GM10266 (cell line): ENCODE measurements around the gene PRRC2B.

Source experiments
- DNase-seq: peaks from one replicate; pipeline ENCODE4 v3.0.0; 2012; ENCODE audit errors: extremely low spot score
- TF ChIP-seq, protein P1 (sequence below): IDR thresholded peaks from 2 replicates; pipeline ENCODE4 v1.5.1; 2012; ENCODE audit warnings: mild to moderate bottlenecking, low read depth; ENCODE audit not compliant: control insufficient read depth, insufficient read depth; ENCODE audit errors: missing control alignments

Gene PRRC2B

DNA sequence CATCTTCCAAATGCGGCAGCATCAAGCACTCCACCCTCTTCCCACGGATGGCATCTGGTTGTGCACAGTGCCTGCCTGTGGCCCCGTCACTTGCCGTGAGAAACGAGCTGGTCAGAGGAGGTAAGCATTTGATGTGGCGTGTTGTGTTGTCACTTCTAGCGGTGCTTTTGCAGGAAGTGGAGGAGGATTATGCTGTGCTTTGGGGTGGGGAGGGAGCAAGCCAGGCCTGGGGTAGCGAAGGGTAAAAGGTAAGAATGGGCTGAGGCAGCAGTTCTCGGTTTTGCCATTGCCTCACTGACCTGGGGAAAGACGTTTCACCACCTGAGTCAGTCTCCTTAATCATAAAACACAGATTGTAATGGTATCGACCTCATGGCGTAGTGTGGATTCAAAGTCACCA lies 106.5 kb downstream of the PRRC2B start:
- DNase-seq: no peak
- TF ChIP-seq, protein P1, sequence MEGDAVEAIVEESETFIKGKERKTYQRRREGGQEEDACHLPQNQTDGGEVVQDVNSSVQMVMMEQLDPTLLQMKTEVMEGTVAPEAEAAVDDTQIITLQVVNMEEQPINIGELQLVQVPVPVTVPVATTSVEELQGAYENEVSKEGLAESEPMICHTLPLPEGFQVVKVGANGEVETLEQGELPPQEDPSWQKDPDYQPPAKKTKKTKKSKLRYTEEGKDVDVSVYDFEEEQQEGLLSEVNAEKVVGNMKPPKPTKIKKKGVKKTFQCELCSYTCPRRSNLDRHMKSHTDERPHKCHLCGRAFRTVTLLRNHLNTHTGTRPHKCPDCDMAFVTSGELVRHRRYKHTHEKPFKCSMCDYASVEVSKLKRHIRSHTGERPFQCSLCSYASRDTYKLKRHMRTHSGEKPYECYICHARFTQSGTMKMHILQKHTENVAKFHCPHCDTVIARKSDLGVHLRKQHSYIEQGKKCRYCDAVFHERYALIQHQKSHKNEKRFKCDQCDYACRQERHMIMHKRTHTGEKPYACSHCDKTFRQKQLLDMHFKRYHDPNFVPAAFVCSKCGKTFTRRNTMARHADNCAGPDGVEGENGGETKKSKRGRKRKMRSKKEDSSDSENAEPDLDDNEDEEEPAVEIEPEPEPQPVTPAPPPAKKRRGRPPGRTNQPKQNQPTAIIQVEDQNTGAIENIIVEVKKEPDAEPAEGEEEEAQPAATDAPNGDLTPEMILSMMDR: no peak

DNA sequence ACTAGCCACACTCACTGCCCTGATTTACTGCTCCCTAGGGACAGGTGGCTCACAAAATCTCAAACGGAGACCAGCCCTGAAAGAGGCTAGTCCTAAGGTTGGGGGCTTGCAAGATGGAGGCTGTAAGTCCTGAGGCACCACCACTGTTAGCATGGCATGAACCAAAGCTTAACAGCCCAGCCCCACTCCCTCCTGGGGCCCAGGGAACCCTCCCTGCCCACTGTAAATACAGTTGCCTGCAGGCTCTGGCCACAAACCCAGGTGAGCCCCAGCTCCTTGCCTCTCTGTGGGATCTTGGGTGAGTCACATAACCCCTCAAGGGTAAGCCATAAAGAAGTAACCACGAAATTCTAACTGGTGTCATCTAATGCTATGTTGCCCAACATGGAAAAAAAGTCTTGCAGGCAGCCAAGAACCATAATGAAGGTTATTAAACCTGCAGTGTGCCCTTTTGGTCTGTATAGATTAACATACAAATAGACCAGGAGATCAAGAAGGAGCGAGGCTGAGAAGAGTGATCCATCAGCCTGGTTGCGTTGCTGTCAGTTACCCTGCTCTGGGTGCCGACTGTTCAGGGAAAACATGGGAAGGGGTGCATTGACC lies 107.2 kb downstream of the PRRC2B start:
- TF ChIP-seq, protein P1: no peak
- no peak for DNase-seq

DNA sequence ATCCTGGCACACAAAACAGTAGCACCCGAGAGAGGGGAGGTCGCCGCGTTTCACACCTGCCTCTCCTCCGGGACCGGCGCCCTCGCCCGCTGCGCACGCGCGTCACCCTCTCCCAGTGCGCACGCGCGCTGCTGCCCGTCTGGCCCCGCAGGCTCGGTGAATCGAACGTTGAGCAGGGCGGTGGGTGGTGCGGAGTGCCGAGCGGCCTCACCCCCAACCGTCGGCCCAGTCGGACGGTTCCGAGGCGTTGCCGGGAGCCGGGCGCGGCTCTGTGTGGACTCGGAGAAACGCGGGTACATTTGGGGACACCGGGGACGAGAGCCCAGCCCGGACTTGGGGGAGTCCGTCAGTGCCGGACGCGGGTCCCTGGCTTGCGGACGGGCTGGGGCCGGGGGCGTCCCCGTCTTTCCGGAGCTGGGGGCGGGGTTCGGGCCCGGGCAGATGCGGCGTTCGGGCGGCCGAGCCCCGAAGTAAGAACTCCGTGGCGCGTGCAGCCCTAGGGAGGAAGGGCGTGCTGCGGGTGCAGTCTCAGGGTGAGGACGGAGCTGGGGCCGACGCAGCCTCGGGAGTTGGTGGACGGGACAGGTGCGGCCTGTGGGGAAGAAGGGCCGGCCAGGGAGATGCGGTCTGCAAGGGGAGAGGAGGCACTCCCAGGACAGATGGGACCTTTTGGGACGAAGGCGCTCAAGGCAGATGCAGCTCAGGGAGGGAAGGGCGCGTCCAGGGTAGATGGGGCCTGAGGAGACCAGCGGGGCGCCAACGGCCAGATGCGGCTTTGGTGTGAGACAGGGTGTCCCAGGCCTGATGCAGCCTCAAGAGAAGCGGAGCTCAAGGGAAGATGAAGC lies 109.1 kb downstream of the PRRC2B start, which contains the start of gene POMT1:
POMT1 (plus strand) TSS at position 138 of the 845 bp plus-strand sequence. CDS start 1,301 bp downstream, outside the sequence.
- TF ChIP-seq, protein P1: no peak
- peak; percentile 96 for DNase-seq

DNA sequence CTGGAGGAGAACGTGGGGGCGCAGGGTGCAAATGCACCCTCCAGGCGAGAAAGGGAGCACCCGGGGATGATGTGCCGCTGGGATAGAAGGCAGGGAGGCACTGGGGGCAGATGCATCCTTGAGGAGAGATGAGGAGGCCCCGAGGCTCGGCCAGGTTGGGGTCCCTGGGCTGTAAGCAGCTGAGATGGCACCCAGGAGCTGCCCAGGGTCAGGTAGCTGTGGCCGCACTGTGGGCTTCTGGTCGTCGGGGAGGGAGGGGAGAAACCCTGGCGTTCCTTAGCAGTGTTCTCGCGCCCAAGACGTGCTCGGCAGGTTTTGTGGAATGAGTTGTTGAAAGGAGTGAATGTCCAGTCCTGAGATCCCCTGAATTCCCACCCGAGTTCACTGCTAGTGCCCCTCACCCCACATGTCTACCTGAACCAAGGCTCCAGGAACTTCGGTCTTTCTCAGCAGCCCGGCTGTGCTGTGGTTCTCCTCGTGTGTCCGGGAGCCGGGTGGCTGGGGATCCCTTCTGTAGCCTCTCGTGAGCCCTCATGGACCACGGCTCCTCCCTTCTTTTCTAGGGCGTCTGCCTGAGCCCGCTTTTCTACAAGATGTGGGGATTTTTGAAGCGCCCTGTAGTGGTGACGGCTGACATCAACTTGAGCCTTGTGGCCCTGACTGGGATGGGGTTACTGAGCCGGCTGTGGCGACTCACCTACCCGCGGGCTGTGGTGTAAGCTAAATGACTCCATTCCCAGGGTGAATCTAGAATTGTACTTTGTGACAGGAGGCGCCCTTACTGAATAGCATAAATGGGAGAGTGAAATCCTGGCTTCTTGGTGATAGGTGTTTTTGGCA lies 110.0 kb downstream of the PRRC2B start:
- TF ChIP-seq, protein P1: no peak
- DNase-seq: peak; percentile 44

DNA sequence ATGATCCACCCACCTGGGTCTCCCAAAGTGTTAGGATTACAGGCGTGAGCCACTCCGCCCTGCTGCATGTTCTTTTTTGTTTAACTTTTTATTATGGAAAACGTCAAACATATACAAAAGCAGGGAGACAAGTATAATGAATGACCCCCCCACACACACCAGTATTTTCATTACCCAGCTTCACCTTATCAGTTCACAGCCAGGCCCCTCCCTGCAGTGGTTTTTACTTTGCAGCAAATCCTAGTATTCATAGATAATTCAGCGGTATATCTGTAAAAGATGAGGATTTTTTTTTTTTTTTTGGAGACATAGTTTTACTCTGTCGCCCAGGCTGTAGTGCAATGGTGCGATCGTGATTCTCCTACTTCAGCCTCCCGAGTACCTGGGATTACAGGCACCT lies 111.1 kb downstream of the PRRC2B start:
- TF ChIP-seq, protein P1: no peak

DNA sequence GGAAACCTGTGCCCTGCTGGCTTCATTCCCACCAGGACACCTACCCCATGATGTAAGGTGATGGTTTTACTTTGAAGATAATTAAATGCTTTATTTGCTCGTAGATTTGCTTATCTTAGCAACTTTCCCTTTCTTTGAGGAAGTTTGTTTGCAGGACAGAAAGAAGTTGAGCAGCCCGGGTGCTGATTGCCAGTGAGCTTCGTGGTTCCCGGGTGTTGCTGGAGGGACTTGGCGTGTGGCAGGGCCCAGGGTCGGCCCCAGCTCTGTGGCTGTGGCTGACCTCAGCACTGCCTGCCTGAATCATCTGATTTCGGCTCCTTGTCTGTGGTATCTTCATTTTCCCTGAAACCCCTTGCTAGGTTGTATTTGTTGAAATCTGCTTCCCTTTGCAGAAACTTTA lies 117.5 kb downstream of the PRRC2B start:
- no peak for DNase-seq
- TF ChIP-seq, protein P1: no peak

More for the DNA sequence above, 111.1 kb downstream of the PRRC2B start:
- DNase-seq: no peak
